ENCODE measurements around the gene ME1. TPM values are rescaled to one million over a fixed set of nuclear protein-coding genes. Genes with fewer than 3 reads are reported as not detected.
A peak's percentile ranks its signal among the peaks of the same experiment; 100 is the strongest.
"Not testable (repeated sequence)": the region's sequence is repeated elsewhere in the genome, so short reads cannot be mapped to it uniquely, and the experiment has no call there.

ME1 gene
- total RNA-seq, 1 experiment from 2014 or later: not detected

- DNase-seq (ENCODE audit: low spot score): no peak
- in situ Hi-C loops (cut with HindIII; ENCODE audit: low sequenced_read_pairs): no loop called here
Observed at GRCh38 chr6:83368577-83368976, 62.3 kb downstream of the ME1 start.

- no peak for DNase-seq (ENCODE audit: low spot score)
- in situ Hi-C loops (cut with HindIII; ENCODE audit: low sequenced_read_pairs): no loop called here
Observed at GRCh38 chr6:83367104-83367503, 63.7 kb downstream of the ME1 start.

- in situ Hi-C loops (cut with HindIII; ENCODE audit: low sequenced_read_pairs): no loop called here
- DNase-seq (ENCODE audit: low spot score): peak; percentile 12
Observed at GRCh38 chr6:83365931-83366330, 64.9 kb downstream of the ME1 start.

- DNase-seq (ENCODE audit: low spot score); in situ Hi-C loops (cut with HindIII; ENCODE audit: low sequenced_read_pairs): not testable (repeated sequence)
Observed at GRCh38 chr6:83362349-83362748, 68.5 kb downstream of the ME1 start.

- DNase-seq (ENCODE audit: low spot score): no peak
Observed at GRCh38 chr6:83359638-83360037, 71.2 kb downstream of the ME1 start.

GRCh38 chr6:83354747-83355146, 76.1 kb downstream of the ME1 start:
- in situ Hi-C loops (cut with HindIII; ENCODE audit: low sequenced_read_pairs): no loop called here
- DNase-seq (ENCODE audit: low spot score): no peak

More at GRCh38 chr6:83359638-83360037, 71.2 kb downstream of the ME1 start:
- in situ Hi-C loops (cut with HindIII; ENCODE audit: low sequenced_read_pairs): no loop called here

- in situ Hi-C loops (cut with HindIII; ENCODE audit: low sequenced_read_pairs): no loop called here
Observed at GRCh38 chr6:83352424-83353061, 78.3 kb downstream of the ME1 start.

GRCh38 chr6:83343121-83343520, 87.7 kb downstream of the ME1 start:
- in situ Hi-C loops (cut with HindIII; ENCODE audit: low sequenced_read_pairs): no loop called here
- DNase-seq (ENCODE audit: low spot score): no peak

More at GRCh38 chr6:83352424-83353061, 78.3 kb downstream of the ME1 start:
- no peak for DNase-seq (ENCODE audit: low spot score)

GRCh38 chr6:83341765-83342164, 89.1 kb downstream of the ME1 start:
- in situ Hi-C loops (cut with HindIII; ENCODE audit: low sequenced_read_pairs): no loop called here
- no peak for DNase-seq (ENCODE audit: low spot score)

GRCh38 chr6:83333916-83334315, 96.9 kb downstream of the ME1 start:
- DNase-seq (ENCODE audit: low spot score); in situ Hi-C loops (cut with HindIII; ENCODE audit: low sequenced_read_pairs): not testable (repeated sequence)

- no peak for DNase-seq (ENCODE audit: low spot score)
- in situ Hi-C loops (cut with HindIII; ENCODE audit: low sequenced_read_pairs): no loop called here
Observed at GRCh38 chr6:83333500-83333899, 97.4 kb downstream of the ME1 start.

- DNase-seq (ENCODE audit: low spot score): no peak
- in situ Hi-C loops (cut with HindIII; ENCODE audit: low sequenced_read_pairs): no loop called here
Observed at GRCh38 chr6:83314693-83315092, 116.2 kb downstream of the ME1 start.

GRCh38 chr6:83313882-83314281, 117.0 kb downstream of the ME1 start:
- in situ Hi-C loops (cut with HindIII; ENCODE audit: low sequenced_read_pairs): no loop called here
- DNase-seq (ENCODE audit: low spot score): no peak

- in situ Hi-C loops (cut with HindIII; ENCODE audit: low sequenced_read_pairs): no loop called here
- DNase-seq (ENCODE audit: low spot score): no peak
Observed at GRCh38 chr6:83311231-83311630, 119.6 kb downstream of the ME1 start.

GRCh38 chr6:83310046-83310445, 120.8 kb downstream of the ME1 start:
- DNase-seq (ENCODE audit: low spot score): no peak
- in situ Hi-C loops (cut with HindIII; ENCODE audit: low sequenced_read_pairs): no loop called here

GRCh38 chr6:83309344-83309743, 121.5 kb downstream of the ME1 start:
- DNase-seq (ENCODE audit: low spot score): no peak
- in situ Hi-C loops (cut with HindIII; ENCODE audit: low sequenced_read_pairs): no loop called here

- in situ Hi-C loops (cut with HindIII; ENCODE audit: low sequenced_read_pairs): no loop called here
- DNase-seq (ENCODE audit: low spot score): peak; percentile 19
Observed at GRCh38 chr6:83308833-83309232, 122.0 kb downstream of the ME1 start.

GRCh38 chr6:83307849-83308248, 123.0 kb downstream of the ME1 start:
- in situ Hi-C loops (cut with HindIII; ENCODE audit: low sequenced_read_pairs): no loop called here
- no peak for DNase-seq (ENCODE audit: low spot score)

- in situ Hi-C loops (cut with HindIII; ENCODE audit: low sequenced_read_pairs): no loop called here
- DNase-seq (ENCODE audit: low spot score): no peak
Observed at GRCh38 chr6:83303426-83303825, 127.4 kb downstream of the ME1 start.

GRCh38 chr6:83294676-83295075, 136.2 kb downstream of the ME1 start:
- no peak for DNase-seq (ENCODE audit: low spot score)
- in situ Hi-C loops (cut with HindIII; ENCODE audit: low sequenced_read_pairs): no loop called here

Data from G401 (cell line).